ENCODE data around the gene CYP4A22.

- TF ChIP-seq, protein P1, sequence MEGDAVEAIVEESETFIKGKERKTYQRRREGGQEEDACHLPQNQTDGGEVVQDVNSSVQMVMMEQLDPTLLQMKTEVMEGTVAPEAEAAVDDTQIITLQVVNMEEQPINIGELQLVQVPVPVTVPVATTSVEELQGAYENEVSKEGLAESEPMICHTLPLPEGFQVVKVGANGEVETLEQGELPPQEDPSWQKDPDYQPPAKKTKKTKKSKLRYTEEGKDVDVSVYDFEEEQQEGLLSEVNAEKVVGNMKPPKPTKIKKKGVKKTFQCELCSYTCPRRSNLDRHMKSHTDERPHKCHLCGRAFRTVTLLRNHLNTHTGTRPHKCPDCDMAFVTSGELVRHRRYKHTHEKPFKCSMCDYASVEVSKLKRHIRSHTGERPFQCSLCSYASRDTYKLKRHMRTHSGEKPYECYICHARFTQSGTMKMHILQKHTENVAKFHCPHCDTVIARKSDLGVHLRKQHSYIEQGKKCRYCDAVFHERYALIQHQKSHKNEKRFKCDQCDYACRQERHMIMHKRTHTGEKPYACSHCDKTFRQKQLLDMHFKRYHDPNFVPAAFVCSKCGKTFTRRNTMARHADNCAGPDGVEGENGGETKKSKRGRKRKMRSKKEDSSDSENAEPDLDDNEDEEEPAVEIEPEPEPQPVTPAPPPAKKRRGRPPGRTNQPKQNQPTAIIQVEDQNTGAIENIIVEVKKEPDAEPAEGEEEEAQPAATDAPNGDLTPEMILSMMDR (IDR thresholded peaks at IDR 0.05) = no peak
- no peak for TF ChIP-seq POLR2A (IDR thresholded peaks at IDR 0.05)
Measured at GRCh38 chr1:47182676-47183235, 45.5 kb downstream of the CYP4A22 start.

All from body of pancreas (tissue), 4 donors.